ENCODE data around the gene COL4A1.

The COL4A1 gene

GRCh38 chr13:110108348-110109139 is 198.4 kb downstream of the COL4A1 start:
- no peak for TF ChIP-seq CTCF (IDR thresholded peaks at IDR 0.05; ENCODE audit: extremely low read depth, missing control alignments)

GRCh38 chr13:110107568-110108347 is 199.2 kb downstream of the COL4A1 start:
- DNase-seq (ENCODE audit: low spot score): no peak
- no peak for TF ChIP-seq CTCF (IDR thresholded peaks at IDR 0.05; ENCODE audit: extremely low read depth, missing control alignments)

More at GRCh38 chr13:110108348-110109139, 198.4 kb downstream of the COL4A1 start:
- no peak for DNase-seq (ENCODE audit: low spot score)

- no peak for TF ChIP-seq CTCF (IDR thresholded peaks at IDR 0.05; ENCODE audit: extremely low read depth, missing control alignments)
- no peak for DNase-seq (ENCODE audit: low spot score)
Observed at GRCh38 chr13:110106726-110107125, 200.2 kb downstream of the COL4A1 start.

GRCh38 chr13:110105136-110105535 is 201.8 kb downstream of the COL4A1 start:
- TF ChIP-seq CTCF (IDR thresholded peaks at IDR 0.05; ENCODE audit: extremely low read depth, missing control alignments): no peak

GRCh38 chr13:110103534-110103933 is 203.4 kb downstream of the COL4A1 start:
- no peak for DNase-seq (ENCODE audit: low spot score)
- TF ChIP-seq CTCF (IDR thresholded peaks at IDR 0.05; ENCODE audit: extremely low read depth, missing control alignments): no peak

More at GRCh38 chr13:110105136-110105535, 201.8 kb downstream of the COL4A1 start:
- no peak for DNase-seq (ENCODE audit: low spot score)

GRCh38 chr13:110103026-110103425 is 203.9 kb downstream of the COL4A1 start:
- TF ChIP-seq CTCF (IDR thresholded peaks at IDR 0.05; ENCODE audit: extremely low read depth, missing control alignments): no peak
- DNase-seq (ENCODE audit: low spot score): no peak

GRCh38 chr13:110102053-110102452 is 204.9 kb downstream of the COL4A1 start:
- TF ChIP-seq CTCF (IDR thresholded peaks at IDR 0.05; ENCODE audit: extremely low read depth, missing control alignments): no peak
- no peak for DNase-seq (ENCODE audit: low spot score)
